Naive thymus-derived CD8-positive, alpha-beta T cell (primary cell): ENCODE results near the gene ID3. TPM values are rescaled to one million over a fixed set of nuclear protein-coding genes. Genes with fewer than 3 reads are reported as not detected.
"Not testable (repeated sequence)": the region's sequence is repeated elsewhere in the genome, so short reads cannot be mapped to it uniquely, and the experiment has no call there.

Source experiments
- ATAC-seq, 2 donors: fragments of 150-1000 bp; cut with Tn5 transposase in 1 of 2; sonication (Bioruptor Pico), chemical (Tn5 transposase) in 1 of 2; 1 replicate in 1 of 2; 2 replicates in 1 of 2; pipeline ENCODE4 v1.10.0; 2021; ENCODE audit warnings: mild to moderate bottlenecking in 2 of 2, moderate library complexity in 2 of 2
- POLR2A ChIA-PET: fragments of 350-600 bp; sonication (Branson Sonifier 250); formaldehyde crosslinking; loops from one replicate; lab custom pipeline; 2021; ENCODE audit warnings: antibody characterized with exemption; lab: Charles Lee
- DNase-seq, 10 donors: peaks; one replicate each; pipeline versions ENCODE4 v3.0.0 to v3.0.0-alpha.2; 2020 to 2022
- H3K27ac Mint-ChIP-seq, 10 donors: one replicate each; pipeline ENCODE4 v1.8.0; 2020 to 2022; ENCODE audit warnings: mild to moderate bottlenecking in 10 of 10, mixed read lengths in 10 of 10, moderate library complexity in 4 of 10, inconsistent platforms in 1 of 10
- H3K27me3 Mint-ChIP-seq, 5 donors: one replicate each; pipeline ENCODE4 v1.8.0; 2021 to 2022; ENCODE audit warnings: mixed read lengths in 5 of 5
- H3K36me3 Mint-ChIP-seq, 3 donors: one replicate each; pipeline ENCODE4 v1.8.0; 2020 to 2022; ENCODE audit warnings: mixed read lengths in 3 of 3, mild to moderate bottlenecking in 2 of 3, inconsistent platforms in 1 of 3
- H3K4me1 Mint-ChIP-seq, 4 donors: one replicate each; pipeline ENCODE4 v1.8.0; 2021 to 2022; ENCODE audit warnings: mixed read lengths in 4 of 4
- H3K4me3 Mint-ChIP-seq, 10 donors: one replicate each; pipeline ENCODE4 v1.8.0; 2020 to 2022; ENCODE audit warnings: mild to moderate bottlenecking in 10 of 10, mixed read lengths in 10 of 10, moderate library complexity in 6 of 10, inconsistent platforms in 1 of 10
- H3K9me3 Mint-ChIP-seq, 9 donors: one replicate each; pipeline ENCODE4 v1.8.0; 2020 to 2022; ENCODE audit warnings: mixed read lengths in 9 of 9, mild to moderate bottlenecking in 3 of 9, inconsistent platforms in 1 of 9, moderate library complexity in 1 of 9
- polyA plus RNA-seq, 3 donors: library from polyadenylated mRNA; unstranded; fragments of 300-500 nt; fragmentation: Illumina TruSeq; gene quantifications; one replicate each; pipeline ENCODE4 v1.2.3, GENCODE V29; 2021
- total RNA-seq, 8 experiments: library from RNA in 2 of 8; stranded (reverse) in 2 of 8; gene quantifications; one replicate each; pipeline ENCODE4 v1.2.3 and lab custom pipeline; 2021 to 2026

Gene ID3
- total and polyA plus RNA-seq, 5 experiments from 2014 or later, result 2.7 to 64.8 (median 10.0) TPM

DNA sequence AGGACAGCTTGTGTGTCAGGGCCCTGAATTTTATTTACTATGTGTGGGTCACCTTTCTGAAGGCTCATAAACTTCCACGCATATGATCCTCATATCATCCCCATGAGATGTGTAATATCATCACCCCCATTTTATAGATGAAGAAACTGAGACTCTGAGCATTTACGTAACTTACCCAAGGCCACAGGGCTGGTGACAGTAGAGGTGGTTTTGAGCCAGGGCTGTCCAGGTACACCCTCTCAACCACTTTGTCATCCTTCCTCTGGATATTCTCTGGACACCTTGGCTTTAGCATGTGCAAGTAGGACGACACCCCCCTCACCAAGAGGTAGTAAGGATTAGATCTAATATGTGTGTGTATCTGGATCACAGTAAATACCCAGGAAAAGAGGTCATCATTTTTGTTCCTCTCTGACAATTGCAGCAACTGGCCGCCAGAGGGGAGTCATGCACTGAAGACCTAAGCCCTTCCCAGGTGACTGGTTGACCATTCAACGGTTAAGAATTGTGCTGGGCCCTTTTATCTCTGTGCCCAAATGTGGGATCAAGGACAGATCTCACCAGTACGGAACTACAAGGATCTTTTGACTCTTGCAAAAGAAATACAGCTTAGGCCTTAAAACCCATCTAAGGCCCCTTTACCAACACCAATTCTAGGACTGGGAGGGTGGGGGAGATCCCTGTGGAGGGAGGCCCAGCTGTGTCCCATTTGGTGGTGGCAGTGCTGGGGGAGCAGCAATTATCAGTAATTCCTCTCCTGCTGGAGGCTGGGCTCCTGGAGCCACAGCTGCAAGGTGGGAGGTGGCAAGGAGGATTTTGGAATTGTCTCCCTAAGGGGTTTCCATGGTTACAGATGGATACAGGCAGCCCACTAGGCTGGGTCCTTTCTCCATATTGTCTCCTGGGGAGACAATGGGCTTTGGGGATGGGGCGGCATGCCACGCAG lies 14.6 kb downstream of the ID3 start:
- H3K9me3 Mint-ChIP-seq, result no peaks in the 10 kb centered on the region
- no peaks in the 10 kb centered on the region for H3K27me3 Mint-ChIP-seq
- POLR2A ChIA-PET, result interaction anchor here (0.6 to 21.9 kb wide), 10 partner anchors 10 to 89 kb away, joined by 3 to 612 read pairs (median 6); partner anchors contain the start of gene ID3
- no peak overlapping the region for H3K4me3 Mint-ChIP-seq
- H3K4me1 Mint-ChIP-seq, result peaks cover 8 to 25% (median 14%) of the 10 kb centered on the region in 4 donors
- ATAC-seq, result peak; percentile 15 to 26
- peak in 9 of 10 donors; percentile 48 to 81 (median 64) for DNase-seq
- H3K27ac Mint-ChIP-seq, result peak overlapping the region in 5 of 10 donors; percentile 0 to 44 (median 34)
- no peaks in the 10 kb centered on the region for H3K36me3 Mint-ChIP-seq

DNA sequence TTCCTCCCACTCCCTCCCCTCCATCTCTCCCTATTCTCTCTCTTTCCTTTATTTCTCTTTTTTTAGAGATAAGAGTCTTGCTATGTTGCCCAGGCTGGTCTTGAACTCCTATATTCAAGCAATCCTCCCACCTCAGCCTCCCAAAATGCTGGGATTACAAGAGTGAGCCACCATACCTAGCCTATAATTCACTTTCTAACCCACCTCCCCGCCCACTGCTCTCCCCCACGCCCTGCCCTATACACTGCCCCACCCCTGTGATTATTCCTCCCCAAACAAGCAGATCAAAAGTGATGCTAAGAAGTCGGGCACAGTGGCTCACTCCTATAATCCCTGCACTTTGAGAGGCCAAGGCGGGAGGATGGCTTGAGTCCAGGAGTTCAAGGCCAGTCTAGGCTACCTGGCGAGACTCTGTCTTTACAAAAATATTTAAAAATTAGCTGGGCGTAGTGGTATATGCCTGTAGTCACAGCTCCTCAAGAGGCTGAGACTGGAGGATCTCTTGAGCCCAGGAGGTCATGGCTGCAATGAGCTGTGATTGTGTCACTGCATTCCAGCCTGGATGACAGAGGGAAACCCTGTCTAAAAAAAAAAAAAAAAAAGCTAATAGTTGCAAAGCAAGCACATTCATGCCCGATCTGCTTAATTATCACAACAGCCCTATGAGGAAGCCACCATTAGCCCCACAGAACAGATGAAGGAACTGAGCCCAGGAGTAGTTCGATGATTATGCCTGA lies 15.4 kb downstream of the ID3 start:
- no peak for ATAC-seq
- Mint-ChIP-seq H3K4me3 (no peak overlapping the region), H3K9me3 (no peaks in the 10 kb centered on the region), H3K4me1 (peaks cover 11 to 27% (median 15%) of the 10 kb centered on the region in 4 donors), H3K27ac (no peak overlapping the region), H3K27me3 (no peaks in the 10 kb centered on the region), H3K36me3 (no peaks in the 10 kb centered on the region)
- DNase-seq, result peak in 1 of 10 donors; percentile 32
- POLR2A ChIA-PET, result interaction anchor here (0.6 to 21.9 kb wide), 5 partner anchors 11 to 90 kb away, joined by 3 to 612 read pairs (median 14); no protein-coding TSS in a partner anchor

DNA sequence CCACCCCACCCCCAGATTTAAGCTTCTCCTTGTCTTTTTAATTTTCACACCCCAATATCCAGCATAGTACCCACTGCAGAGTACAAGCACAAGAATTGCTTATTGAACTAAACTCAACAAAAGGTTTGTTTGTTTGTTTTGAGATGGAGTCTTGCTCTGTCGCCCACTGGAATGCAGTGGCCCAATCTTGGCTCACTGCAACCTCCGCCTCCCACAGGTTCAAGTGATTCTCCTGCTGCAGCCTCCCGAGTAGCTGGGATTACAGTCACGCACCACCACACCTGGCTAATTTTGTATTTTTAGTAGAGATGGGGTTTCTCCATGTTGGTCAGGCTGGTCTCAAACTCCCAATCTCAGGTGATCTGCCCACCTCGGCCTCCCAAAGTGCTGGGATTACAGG lies 16.4 kb downstream of the ID3 start:
- H3K4me3 Mint-ChIP-seq, H3K27me3 Mint-ChIP-seq, H3K36me3 Mint-ChIP-seq, ATAC-seq, H3K9me3 Mint-ChIP-seq, H3K27ac Mint-ChIP-seq: not testable (repeated sequence)
- peak in 1 of 10 donors; percentile 2 for DNase-seq
- POLR2A ChIA-PET, result interaction anchor here (21.9 kb wide), 1 partner anchor 91 kb away, joined by 612 read pairs; no protein-coding TSS in a partner anchor
- H3K4me1 Mint-ChIP-seq, result peaks cover 11 to 27% (median 15%) of the 10 kb centered on the region in 4 donors

DNA sequence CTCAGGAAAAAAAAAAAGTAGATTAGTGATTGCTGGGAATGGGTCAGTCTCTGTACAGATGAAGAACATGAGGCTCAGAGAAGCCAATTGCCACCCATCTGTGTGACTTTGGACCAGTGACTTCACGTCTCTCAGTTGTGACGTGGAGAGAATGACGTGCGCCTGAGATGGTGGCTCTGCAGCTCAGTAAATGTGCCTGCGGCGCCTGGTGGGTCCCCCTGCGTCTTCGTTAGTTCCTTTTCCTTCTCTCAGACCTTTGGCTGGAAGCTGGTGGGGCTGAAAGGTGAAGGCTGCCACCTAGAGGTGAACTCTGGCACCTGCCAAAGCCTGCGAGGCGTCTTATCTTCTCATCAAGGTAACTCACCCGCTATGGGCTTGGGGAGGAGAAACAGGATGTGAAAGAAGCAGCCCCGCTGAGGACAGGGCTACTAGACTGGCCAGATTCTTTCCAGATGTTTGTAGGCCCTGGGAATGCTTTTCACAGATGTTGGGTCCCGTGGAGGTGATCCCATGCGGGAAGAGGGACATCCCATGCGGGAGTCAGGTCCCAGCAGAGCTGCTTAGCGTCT lies 19.5 kb downstream of the ID3 start:
- Mint-ChIP-seq H3K27ac (peak overlapping the region in 9 of 10 donors; percentile 12 to 87 (median 74)), H3K9me3 (no peaks in the 10 kb centered on the region), H3K4me1 (peaks cover 9 to 23% (median 14%) of the 10 kb centered on the region in 4 donors), H3K36me3 (no peaks in the 10 kb centered on the region), H3K27me3 (no peaks in the 10 kb centered on the region), H3K4me3 (peak overlapping the region; percentile 28 to 74 (median 49))
- POLR2A ChIA-PET, result interaction anchor here (1.1 to 21.9 kb wide), 6 partner anchors 9 to 94 kb away, joined by 4 to 612 read pairs (median 13); partner anchors contain the start of gene E2F2
- ATAC-seq (peak; percentile 95 to 96), DNase-seq (peak; percentile 73 to 94 (median 92))

DNA sequence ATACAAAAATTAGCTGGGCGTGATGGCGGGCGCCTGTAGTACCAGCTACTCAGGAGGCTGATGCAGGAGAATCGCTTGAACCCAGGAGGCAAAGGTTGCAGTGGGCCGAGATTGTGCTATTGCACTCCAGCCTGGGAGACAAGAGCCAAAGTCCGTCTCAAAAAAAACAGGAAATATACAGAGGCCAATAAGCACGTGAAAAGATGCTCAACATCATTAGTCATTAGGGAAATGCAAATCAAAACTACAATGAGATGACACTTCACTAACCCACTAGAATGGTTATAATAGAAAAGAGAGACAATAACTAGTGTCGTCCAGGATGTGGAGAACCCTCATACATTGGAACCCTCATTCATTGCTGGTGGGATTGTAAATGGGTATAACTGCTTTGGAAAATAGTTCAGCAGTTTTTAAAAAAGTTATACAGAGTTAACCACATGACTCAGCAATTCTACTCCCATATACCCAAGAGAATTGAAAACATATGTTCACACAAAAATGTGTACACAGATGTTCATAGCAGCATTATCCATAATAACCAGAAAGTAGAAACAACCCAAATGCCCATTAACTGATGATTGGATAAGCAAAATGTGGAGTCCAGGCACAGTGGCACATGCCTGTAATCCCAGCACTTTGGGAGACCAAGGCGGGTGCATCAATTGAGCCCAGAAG lies 21.9 kb downstream of the ID3 start:
- DNase-seq, result no peak
- Mint-ChIP-seq H3K4me1 (peaks cover 11 to 34% (median 18%) of the 10 kb centered on the region in 4 donors), H3K27me3 (no peaks in the 10 kb centered on the region), H3K27ac (peak overlapping the region in 1 of 10 donors; percentile 29), H3K9me3 (no peaks in the 10 kb centered on the region), H3K4me3 (no peak overlapping the region), H3K36me3 (no peaks in the 10 kb centered on the region)
- ATAC-seq, result no peak
- POLR2A ChIA-PET, result interaction anchor here (0.5 to 2.3 kb wide), 3 partner anchors 9 to 41 kb away, joined by 3 to 10 read pairs (median 6); no protein-coding TSS in a partner anchor

DNA sequence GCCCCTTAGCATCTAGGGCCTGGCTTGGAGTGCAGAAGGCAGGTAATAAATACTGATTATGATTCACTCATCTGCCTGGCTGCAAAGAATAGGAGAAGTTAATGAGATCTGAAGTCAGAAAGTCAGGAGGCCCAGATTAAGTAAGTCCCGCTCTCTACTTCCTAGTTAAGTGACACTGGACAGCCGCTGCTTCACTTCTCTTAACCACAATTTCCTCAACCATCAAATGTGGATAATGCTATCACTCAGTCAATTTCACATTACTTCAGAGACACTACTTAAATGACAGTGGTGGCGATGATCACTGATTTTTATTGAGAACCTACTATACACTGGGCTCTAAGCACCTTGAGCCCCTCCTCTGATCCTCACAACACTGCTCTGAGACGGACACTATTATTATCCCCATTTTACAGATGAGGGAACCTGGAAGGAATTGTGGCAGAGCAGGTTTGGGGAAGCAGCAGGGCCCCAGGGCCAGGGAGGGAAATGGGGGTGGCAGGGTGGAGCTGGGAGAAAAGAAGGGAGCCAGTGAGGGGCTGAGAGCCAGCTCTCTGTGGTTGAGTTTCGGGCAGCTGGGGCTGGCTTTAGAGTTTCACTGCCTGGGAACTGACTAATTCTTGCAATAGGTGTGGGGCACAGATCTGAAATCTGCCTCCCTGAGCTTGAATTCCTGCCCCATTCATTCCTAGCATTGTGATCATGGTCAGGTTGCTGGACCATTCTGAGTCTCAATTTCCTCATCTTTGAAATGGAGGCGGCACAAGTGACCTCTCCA lies 25.9 kb downstream of the ID3 start:
- Mint-ChIP-seq H3K4me1 (peaks cover 13 to 61% (median 42%) of the 10 kb centered on the region in 4 donors), H3K36me3 (no peaks in the 10 kb centered on the region), H3K9me3 (no peaks in the 10 kb centered on the region), H3K27ac (peak overlapping the region in 2 of 10 donors; percentile 63 to 67), H3K4me3 (peak overlapping the region in 2 of 10 donors; percentile 2 to 52), H3K27me3 (peaks cover 0 to 4% (median 0%) of the 10 kb centered on the region in 5 donors)
- DNase-seq (peak in 1 of 10 donors; percentile 34), ATAC-seq (no peak)
- POLR2A ChIA-PET, result interaction anchor here (1.1 to 2.5 kb wide), 2 partner anchors 35 to 38 kb away, joined by 3 to 10 read pairs; no protein-coding TSS in a partner anchor

DNA sequence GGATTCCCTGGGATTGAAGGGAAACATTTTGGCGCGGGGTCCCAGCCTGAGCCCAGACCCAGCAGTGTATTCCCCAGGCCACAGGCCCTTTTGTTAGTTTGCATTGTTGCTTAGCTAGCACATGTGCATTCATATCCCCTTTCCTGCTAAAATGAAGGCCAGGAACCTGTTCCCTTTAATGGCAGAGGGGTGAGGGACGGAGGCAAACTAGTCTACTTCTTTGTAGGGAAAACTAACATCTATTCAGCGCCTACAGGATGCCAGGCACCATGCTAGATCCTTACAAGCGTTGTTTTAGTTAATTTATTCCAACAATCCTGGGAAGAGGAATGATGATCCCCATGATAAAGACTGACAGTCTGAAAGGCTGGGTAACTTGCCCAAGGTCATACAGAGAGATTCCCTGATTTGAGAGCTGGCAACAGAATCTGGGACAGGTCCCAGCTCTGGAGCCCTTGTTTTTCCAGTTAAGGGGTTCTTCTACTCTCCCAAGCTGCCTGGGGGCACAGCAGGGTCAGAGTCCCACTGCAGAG lies 27.7 kb downstream of the ID3 start:
- ATAC-seq, result no peak
- POLR2A ChIA-PET, result interaction anchor here (0.5 to 2.5 kb wide), 7 partner anchors 9 to 109 kb away, joined by 3 to 12 read pairs (median 5); no protein-coding TSS in a partner anchor
- no peaks in the 10 kb centered on the region for H3K9me3 Mint-ChIP-seq
- no peaks in the 10 kb centered on the region for H3K36me3 Mint-ChIP-seq
- DNase-seq, result no peak
- H3K4me1 Mint-ChIP-seq, result peaks cover 18 to 73% (median 60%) of the 10 kb centered on the region in 4 donors
- peaks cover 0 to 4% (median 0%) of the 10 kb centered on the region in 5 donors for H3K27me3 Mint-ChIP-seq
- H3K27ac Mint-ChIP-seq, result peak overlapping the region in 8 of 10 donors; percentile 44 to 81 (median 70)
- peak overlapping the region; percentile 80 to 94 (median 91) for H3K4me3 Mint-ChIP-seq

DNA sequence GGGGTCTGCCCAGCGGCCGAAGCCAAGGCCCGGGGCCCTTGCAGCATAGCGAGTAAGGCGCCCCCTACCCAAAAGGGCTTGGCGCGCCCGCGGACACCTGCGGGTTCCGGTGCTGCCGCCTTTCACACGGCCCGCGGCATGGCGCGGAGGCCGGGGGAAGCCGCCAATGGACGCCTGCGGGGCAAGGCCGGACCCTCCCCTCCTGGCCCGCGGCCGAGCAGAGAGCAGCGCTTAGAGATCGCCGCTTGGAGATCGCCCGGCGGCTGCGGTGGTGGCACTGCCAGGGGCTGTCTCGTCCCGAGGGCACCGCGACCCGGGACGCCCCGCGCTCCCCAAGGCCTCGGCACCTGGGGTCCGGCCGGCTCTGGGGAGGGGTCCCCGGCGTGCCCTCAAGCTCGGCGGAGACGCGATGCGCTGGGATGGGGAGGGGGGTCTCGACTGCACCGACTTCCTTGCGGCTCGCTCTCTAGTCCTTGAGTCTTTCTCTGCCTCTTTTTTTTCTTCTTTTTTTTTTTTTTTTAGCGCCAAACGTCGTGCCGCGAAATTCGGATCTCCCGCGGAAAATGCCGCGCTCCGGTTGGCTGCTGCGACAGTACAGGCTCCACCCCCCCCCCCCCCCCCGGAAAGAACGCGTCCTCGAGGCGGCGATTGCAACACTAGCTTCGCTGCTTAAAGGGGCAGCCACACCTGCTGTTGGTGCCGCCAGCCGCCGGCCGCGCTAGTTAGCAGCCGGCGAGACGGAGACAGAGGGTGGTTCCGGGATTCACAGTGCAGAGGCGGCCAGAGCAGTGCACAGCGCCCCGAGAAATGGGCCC lies 28.3 kb downstream of the ID3 start, which contains the start of gene E2F2:
TSS of gene E2F2 (minus strand) at position 487 of the 815 bp plus-strand sequence. CDS start at position 47, 440 bp downstream.
- H3K27ac Mint-ChIP-seq, result peak within 1 kb of the TSS in 9 of 10 donors; percentile 50 to 81 (median 73)
- DNase-seq, result peak; percentile 69 to 89 (median 76)
- POLR2A ChIA-PET, result interaction anchor here (0.7 to 3.7 kb wide), 11 partner anchors 10 to 161 kb away, joined by 3 to 19 read pairs (median 5); partner anchors contain the start of gene RPL11
- H3K9me3 Mint-ChIP-seq, result no peaks in the 10 kb centered on the region
- peaks cover 0 to 4% (median 0%) of the 10 kb centered on the region in 5 donors for H3K27me3 Mint-ChIP-seq
- no peaks in the 10 kb centered on the region for H3K36me3 Mint-ChIP-seq
- peak within 1 kb of the TSS; percentile 80 to 94 (median 91) for H3K4me3 Mint-ChIP-seq
- ATAC-seq, result peak; percentile 86 to 90
- H3K4me1 Mint-ChIP-seq, result peaks cover 22 to 80% (median 66%) of the 10 kb centered on the region in 4 donors

DNA sequence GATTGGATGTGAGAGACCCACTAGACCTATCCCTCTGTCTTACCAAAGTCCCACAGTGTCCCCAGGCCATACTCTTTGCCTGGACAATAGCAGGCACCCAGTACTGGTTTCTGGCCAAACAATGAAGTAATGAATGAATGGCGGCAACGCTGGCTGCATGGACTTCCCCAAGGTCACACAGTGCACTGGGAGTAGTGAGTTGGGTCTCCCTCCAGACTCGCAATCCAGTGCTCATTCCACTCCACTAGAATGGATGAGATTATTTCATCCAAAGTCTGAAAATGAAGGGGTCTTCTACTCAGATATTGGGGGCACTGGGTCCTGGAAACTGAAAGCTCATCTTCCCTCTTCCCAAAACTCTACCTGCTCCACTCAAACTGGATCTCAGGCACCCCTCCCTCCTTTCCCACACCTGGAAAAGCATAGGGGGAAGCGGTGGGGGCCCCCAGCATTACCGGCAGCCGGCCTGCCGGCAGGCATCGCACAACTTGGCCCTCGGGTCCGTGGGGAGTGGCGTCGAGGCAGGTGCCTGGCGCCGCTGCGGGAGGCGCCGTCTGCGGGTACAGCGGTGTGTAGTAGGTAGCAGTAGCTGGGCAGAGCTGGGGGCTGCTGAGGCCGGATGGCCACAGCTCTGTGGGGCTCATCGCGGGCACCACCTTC lies 29.1 kb downstream of the ID3 start:
- peak in 1 of 10 donors; percentile 5 for DNase-seq
- Mint-ChIP-seq H3K9me3 (no peaks in the 10 kb centered on the region), H3K36me3 (no peaks in the 10 kb centered on the region), H3K4me3 (peak overlapping the region; percentile 7 to 79 (median 50)), H3K4me1 (peaks cover 28 to 82% (median 74%) of the 10 kb centered on the region in 4 donors), H3K27me3 (peaks cover 0 to 4% (median 0%) of the 10 kb centered on the region in 5 donors), H3K27ac (peak overlapping the region in 2 of 10 donors; percentile 69 to 73)
- POLR2A ChIA-PET, result interaction anchor here (0.6 to 3.7 kb wide), 8 partner anchors 10 to 161 kb away, joined by 3 to 19 read pairs (median 4); partner anchors contain the start of gene RPL11
- ATAC-seq, result no peak
